SIG-M5 (cell line): ENCODE results near the gene MEGF10.
"Not testable (repeated sequence)": the region's sequence is repeated elsewhere in the genome, so short reads cannot be mapped to it uniquely, and the experiment has no call there.

Experiments
- DNase-seq: peaks from one replicate; lab custom pipeline; 2025; lab: John Stamatoyannopoulos, UW

The MEGF10 gene

DNA sequence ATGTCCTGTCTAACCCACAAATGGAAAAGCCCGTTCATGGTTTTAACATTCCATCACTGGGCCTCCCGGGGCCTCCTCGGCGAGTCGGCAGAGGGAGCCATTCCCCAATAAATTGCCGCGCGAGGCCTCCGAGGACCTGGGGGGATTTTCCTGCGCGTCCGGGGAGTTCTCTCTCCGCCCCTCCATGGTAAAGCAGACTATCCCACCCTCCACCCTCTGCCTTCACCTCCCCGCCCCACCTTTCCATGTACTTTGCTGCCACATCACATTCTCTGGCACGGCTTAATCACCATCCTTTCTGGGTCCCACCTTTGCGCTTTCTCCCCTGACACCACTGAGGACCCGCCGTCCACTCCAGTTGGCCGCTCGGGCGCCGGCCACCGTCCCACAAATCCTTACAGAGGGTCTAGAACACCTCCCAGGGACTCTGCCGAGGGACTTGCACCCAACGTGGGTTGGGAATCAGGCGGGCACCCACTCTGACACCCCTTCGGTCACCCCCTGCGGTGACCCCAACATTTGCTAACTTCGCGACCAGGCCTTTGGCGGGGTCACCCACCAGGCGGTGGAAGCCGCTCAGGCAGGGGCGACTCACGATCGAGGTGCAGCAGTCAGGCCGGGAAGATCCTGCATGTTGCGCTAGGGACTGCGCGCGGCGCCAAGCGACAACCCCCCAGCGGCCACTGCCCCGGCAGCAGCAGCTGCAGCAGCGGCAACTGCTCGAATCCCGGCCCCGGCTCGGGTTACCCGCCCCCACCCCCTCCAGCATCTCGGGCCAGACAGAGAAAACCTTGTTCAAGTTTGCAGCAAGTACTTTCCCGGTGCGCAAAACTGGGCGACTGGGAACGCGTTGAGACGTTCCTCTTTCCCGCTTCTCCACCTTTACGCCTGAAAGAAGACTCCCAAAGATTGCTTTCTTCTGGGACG is at the start of gene MEGF10:
TSS of gene MEGF10 (plus strand) at position 778 of the 927 bp plus-strand sequence. CDS start 40,513 bp downstream, outside the sequence.
- no peak for DNase-seq

DNA sequence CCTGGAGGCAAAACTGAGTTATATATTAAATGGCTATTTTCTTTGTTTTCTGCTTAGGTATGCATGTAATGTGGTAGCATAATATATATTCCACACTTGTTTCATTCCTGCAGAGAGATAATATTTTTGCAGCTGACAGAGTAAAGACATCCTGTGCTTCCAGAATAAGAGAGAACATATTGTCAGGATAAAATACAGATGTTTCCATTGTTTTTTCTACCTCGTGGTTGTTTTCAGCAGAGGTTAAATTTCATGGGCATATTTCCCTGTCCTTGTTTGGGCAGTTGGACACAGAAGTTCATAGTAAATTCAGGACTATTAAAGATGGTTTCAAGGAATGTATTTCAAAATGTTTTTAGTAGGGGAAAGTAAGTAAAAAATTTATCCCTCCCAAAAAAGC is 47.6 kb upstream of the MEGF10 start:
- DNase-seq = no peak

DNA sequence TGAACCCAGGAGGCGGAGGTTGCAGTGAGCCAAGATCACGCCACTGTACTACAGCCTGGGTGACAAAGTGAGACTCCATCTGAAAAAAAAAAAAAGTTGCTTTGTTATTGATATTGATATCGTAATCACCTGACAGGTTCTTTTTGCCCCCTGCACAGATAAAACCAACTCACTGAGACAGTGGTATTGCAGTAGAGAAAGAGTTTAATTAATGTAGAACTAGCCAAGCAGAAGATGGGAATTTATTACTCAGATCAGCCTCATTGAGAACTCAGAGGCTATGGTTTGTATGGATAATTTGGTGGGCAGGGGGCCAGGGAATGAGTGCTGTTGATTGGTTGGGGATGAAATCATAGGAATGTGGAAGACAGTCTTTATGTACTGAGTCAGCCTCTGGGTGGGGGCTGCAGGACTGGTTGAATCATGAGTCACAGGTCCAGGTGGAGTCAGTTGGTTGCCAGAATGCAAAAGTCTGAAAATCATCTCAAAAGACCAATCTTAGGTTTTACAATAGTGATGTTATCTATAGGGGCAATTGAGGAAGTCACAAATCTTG is 35.8 kb upstream of the MEGF10 start:
- DNase-seq = no peak

DNA sequence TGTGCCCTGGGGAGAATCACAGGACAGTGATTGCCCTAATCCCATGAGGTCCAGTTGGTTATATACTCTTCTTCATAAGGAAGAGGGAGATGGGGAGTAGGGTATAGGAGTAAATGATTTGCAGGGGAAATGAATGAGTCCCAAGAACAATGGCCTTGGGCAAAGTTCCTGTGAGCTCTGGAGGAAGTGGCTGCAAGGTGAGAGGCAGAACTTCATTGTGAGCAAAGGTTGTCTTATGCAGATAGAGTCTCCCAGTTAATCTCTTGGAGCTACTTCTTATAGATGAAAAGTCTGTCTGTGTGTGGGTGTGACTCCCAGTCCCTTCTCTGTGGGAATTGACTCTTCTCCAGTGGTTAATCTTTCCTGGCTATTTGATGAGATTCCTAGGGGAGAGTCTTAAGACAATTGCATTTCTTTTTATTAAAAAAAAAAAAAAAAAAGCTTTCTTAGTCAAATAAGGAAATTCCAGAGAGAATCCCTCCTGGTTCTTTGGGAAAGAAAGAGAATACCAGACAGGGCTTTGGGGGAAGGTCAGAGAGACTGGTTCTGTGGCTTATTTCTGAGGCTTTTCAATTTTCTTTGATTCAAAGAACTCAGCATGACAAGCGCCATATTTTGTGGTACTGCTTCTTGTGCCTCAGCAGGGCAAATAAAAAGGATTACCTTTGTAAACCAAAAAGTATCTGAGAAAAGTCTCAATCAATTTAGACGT is 33.6 kb upstream of the MEGF10 start:
- no peak for DNase-seq

DNA sequence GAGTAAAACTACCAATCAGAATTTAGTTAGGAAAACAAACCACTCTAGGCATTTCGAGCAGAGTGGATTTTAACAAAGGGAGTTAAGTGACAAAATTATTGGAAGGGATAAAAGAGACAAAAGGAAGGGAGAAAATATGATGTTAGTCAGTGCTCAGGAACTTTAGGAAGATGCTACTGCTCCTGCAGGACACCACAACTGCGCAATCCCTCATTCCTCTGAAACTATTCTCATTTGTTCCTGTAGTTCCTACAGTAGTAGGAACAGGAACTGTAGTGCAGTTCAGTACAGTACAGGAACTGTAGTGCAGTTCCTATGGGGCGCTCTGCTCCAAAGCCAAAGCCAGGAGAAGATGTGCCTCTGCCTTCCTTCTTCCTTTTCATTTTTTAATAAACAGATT is 29.9 kb upstream of the MEGF10 start:
- no peak for DNase-seq

DNA sequence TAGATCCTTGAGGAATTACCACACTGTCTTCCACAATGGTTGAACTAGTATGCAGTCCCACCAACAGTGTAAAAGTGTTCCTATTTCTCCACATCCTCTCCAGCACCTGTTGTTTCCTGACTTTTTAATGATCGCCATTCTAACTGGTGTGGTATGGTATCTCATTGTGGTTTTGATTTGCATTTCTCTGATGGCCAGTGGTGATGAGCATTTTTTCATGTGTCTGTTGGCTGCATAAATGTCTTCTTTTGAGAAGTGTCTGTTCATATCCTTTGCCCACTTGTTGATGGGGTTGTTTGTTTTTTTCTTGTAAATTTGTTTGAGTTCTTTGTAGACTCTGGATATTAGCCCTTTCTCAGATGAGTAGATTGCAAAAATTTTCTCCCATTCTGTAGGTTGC is 25.1 kb upstream of the MEGF10 start:
- DNase-seq = not testable (repeated sequence)

DNA sequence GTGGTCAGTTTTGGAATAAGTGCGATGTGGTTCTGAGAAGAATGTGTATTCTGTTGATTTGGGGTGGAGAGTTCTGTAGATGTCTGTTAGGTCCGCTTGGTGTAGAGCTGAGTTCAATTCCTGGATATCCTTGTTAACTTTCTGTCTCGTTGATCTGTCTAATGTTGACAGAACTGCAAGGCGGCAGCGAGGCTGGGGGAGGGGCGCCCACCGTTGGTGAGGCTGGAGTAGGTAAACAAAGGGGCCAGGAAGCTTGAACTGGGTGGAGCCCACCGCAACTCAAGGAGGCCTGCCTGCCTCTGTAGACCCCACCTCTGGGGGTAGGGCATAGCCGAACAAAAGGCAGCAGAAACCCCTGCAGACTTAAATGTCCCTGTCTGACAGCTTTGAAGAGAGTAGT is 22.3 kb upstream of the MEGF10 start:
- not testable (repeated sequence) for DNase-seq

DNA sequence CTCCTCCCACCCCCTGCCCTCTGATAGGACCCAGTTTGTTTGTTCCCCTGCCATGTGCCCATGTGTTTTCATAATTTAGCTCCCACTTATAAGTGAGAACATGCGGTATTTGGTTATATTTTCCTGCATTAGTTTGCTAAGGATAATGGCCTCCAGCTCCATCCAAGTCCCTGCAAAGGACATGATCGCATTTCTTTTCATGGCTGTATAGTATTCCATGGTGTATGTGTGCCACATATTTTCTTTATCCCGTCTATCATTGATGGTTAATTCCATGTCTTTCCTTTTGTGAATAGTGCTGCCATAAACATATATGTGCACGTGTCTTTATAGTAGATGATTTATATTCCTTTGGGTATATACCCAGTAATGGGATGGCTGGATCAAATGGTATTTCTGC is 19.9 kb upstream of the MEGF10 start:
- DNase-seq = not testable (repeated sequence)

DNA sequence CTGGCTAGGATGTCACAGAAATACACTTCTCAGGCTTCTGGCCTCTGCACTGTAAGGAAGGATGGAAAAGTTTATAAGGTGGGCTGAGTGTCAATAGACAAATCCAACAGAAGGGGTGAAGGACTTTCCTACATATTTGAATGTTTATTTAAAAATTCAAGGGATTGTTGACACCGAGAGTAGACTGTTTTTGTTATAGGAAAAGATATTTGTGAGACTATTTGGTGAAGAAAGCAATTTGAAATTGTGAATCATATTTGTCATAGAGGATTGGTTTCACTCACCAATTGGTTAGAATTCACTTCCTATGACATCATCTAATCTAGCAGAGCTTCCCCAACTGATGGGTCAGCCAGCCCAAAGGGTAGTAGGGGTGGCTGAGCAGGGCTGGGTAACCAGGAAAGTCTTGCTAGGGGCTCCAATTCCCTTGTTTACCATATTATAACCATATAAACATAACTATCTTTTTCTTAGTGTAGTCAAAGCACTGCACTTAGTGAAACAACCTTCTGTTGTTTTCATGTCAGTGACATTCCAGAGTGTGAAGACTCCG is 14.9 kb upstream of the MEGF10 start:
- DNase-seq = no peak

DNA sequence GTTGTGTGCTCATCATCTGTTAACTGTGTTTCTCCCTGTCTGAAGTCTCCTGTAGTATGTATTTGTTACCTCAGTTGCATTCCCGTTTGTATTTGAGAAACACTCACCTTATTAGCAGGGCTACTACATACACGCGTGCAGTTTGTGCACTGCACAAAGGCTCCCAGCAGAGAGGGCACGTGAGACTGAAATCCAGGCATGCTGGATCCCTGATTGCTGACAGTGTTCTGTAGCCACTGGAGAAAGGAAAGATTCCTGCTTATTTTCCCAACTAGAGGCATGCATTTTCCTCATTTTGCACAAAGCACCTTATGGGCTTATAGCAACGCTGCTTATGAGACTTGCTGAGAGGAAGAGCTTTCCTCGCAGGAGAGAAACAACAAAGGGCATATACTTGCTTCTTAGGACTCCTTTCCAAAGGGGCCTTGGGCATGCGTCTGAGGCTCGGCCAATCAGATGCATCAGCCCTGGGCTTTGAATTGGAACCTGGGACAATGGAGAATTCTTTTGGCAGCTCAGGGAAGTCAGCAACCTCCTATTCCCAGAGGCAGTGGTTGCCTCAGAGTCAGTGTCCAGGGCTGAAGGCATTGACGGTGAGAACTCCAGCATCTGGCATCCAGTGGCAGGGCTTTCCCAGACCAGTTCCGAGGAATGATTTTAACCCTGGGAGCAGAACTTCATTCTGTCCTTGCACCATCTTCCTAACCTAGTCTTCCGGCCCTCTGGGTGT is 9.9 kb upstream of the MEGF10 start:
- DNase-seq = no peak

DNA sequence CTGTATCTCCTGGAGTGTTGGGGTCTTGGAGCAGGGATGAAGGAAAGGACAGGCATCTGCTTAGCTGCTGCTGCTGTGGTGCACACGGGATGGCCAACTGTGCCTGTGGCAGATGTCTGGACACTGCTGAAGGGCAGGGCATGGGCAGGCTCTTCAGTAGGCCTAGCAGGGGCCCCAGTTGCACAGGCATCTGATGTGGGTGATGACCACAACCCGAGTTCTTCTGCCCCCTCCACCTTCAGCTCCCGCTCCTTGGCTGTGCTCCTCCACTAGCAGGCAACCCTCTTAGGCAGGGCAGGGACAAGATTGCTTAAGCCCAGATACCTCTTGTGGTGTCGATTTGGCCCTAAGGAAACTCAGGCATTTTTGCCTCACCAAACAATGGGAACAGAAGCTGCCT is 9.0 kb upstream of the MEGF10 start:
- no peak for DNase-seq

DNA sequence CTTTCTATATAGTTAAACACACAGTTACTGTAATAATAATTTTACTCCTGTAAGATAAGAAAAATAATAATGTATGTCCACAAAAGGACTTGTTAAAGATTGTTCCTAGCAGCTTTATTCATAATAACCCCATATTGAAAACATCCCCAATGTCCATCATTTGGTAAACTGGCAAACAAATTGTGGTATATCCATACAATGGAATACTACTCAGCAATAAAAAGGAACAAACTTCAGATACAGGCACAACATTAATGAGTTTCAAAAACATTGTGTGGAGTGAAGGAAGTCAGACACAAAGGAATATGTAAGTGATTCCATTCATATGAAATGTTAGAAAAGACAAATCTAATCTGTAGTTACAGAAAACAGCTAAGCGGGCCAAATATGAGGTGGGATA is 1.9 kb upstream of the MEGF10 start:
- DNase-seq = no peak

DNA sequence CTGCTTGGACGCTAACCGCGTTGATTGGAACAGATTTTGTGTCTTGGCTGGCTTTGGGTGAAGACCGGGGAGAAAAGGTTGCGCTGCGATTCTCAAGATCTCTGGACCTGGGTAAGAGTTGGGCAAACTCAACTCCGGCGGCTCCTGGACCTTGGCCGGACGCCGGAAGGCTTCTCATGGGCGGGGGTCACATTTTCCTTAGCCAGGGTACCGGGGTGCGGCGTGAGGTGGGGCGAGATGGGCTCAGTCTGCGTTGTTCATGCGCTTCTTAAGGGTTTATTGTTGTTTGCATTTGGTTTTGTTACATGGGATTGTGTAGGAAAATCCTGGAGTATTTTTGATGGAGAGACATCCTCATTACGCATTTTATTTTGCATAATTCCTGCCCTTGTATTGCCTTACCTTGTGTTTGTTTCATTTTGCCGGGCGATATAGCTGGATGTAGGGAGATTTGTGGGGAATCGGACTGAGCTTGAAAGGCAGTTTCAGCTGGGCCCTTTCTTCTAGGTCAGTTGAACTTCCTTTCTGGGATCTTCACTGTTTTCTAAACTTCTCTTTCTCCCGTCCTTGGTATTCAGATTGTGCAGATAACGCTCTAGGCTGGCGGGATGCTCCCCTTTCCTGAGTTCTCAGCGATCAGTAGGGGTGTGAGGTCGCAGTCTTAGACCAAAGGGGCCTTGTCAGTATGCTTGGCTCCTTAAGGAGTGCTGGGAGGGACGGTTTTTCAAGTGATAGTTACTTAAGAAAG is 524 bp downstream of the MEGF10 start:
- DNase-seq = no peak

DNA sequence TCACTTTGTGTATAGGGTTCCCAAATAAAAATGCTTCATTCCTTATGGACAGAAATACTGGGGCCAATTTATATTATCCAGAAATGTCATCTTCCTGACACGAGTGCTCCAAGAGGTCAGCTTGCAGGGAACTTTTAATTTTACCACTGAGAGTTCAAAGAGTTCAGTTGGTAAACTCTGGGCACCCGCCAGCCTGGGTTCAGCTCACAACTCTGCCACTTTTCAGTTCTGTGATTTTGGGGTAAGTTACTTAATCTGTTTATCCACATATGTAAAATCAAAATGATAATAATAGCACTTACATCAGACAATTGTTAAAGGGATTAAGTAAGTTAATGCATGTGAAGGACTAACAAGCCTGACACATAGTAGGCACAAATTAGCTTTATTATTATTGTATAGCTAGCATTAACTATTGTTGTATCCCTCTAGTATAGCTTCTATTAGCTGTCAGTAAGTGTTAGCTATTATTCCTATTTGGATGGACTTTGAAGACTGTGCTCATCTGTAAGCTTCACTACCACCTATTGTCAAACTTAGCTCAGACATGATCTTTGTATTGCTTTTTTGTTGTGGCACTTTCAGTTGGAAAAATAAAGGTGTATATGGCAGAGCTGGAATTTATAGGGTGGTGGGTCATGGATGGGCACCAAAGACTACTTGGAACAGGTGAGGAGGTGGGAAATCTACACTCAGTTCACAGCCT is 1.6 kb downstream of the MEGF10 start:
- no peak for DNase-seq

DNA sequence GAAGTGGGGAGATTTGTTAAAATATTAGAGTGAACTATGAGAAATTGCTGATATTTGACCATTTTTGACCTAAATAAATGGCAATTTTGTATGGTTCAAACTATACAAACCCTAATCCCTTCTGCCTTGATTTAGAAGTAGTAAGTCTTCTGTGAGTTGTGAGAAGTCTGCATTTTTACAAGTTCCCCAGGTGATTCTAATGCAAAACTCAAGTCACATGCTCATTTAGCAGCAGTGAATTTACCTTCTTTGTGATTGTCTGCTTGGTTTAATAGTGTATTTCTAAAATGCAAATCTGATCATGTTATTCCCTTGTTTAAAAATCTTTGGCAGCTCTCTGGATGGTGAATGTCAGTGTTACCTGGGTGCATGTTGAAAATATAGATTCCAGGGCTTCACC is 2.8 kb downstream of the MEGF10 start:
- no peak for DNase-seq

DNA sequence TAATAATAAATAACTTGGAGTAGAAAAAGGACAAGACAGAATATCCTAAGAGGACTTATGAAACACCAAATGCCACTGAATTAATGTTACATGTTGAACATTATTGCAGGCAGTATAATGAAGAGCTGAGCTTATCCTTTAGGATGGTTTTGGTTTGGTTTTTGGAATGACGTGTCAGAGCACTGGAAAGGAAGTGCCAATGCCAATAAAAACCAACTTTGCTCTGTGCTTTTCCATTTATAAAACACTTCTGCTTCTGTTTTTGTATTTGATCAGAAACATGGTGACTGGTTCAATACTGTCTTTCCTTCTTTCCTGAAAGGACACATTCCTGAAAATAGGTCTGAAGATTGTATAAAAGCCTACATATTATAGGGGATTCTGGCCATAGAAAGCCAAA is 4.2 kb downstream of the MEGF10 start:
- DNase-seq = no peak

DNA sequence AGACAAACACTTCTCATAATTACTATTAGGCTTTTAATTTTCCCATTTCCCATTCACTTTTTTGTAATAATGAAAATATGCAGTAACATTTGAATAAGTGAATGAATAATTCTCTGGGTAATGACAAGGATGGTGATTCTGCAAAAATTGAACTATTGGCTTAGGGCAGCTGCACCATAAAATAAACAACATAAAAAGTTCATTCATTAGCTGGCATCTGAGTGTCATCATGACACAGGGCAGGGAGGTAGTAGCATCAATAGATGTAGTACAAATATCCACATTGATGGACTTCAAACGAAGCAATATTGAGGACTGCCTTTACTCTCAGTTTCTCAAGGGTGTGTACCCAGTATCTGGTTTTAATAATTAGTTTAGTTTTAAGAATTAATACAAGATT is 4.9 kb downstream of the MEGF10 start:
- no peak for DNase-seq

DNA sequence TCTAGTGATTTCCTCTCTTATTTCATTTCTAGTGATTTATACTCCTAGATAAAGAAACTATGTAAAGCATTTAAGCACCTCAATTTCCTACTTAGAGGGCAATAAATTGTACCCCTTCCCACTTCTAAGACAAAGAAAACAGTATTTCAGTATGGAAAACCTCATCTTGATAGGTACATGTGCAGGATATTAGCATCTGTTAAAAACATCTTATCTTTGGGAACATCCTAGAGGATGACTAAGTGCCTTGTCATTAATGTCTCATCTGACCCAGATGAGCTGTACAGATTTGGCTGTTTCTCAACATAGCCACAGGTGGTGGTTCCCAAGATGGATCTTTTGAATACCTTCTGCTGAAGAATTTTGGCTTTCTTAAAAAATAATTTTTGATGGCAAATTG is 5.7 kb downstream of the MEGF10 start:
- no peak for DNase-seq

DNA sequence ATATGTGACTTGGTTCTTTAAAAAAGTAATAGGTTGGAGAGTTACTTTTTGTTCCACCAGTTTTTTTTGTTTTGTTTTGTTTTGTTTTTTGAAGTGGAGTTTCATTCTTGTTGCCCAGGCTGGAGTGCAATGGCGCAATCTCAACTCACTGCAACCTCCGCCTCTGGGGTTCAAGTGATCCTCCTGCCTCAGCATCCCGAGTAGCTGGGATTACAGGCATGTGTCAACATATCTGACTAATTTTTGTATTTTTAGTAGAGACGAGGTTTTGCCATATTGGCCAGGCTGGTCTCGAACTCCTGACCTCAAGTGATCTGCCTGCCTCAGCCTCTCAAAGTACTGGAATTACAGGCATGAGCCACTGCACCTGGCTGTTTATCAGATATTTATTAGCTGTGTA is 6.3 kb downstream of the MEGF10 start:
- not testable (repeated sequence) for DNase-seq

DNA sequence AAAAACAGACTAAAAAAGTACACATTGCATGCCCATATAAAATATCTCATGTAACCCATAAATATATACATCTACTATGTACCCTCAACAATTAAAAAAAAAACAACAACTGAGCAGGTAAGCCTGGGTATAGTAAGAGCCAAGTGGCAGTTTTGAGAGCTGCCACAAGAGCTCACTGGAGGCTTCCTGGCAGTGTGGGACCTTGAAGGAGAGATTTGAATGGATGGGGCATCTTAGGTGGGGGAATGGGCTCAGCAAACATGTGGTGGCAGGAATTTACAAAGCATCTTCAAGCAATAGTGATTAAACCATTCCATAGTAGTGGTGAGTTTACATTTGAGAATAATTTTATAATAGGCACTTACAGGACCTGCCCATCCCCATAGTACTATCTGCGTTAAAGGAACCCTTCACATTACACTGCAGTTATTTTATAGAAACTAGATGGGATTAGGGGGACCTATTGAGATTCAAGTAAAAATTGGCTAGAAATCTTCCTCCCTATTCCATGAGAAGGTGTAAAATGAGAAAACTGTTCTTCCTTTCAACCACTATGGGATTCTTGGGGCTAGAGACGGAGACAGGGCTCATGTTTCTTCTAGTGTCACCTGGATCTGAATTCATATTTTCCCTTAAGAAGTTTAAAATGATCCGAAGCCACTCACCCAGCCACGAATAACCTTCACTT is 6.9 kb downstream of the MEGF10 start:
- no peak for DNase-seq
